ENCODE results near the gene SPCS2.
A peak's percentile ranks its signal among the peaks of the same experiment; 100 is the strongest.
"Not testable (repeated sequence)": the region's sequence is repeated elsewhere in the genome, so short reads cannot be mapped to it uniquely, and the experiment has no call there.

The SPCS2 gene

GRCh38 chr11:75002516-75002915 lies 53.5 kb downstream of the SPCS2 start:
- DNase-seq = no peak
- no peak for ATAC-seq

GRCh38 chr11:75004215-75004614 lies 55.1 kb downstream of the SPCS2 start:
- ATAC-seq = no peak
- DNase-seq = no peak

- DNase-seq (no peak), ATAC-seq (no peak)
Observed at GRCh38 chr11:75011357-75011756, 62.3 kb downstream of the SPCS2 start.

GRCh38 chr11:75011872-75012271 lies 62.8 kb downstream of the SPCS2 start:
- DNase-seq = no peak
- no peak for ATAC-seq

- DNase-seq (no peak), ATAC-seq (no peak)
Observed at GRCh38 chr11:75013051-75013450, 64.0 kb downstream of the SPCS2 start.

- ATAC-seq (no peak), DNase-seq (no peak)
Observed at GRCh38 chr11:75014129-75014528, 65.1 kb downstream of the SPCS2 start.

- DNase-seq, ATAC-seq: not testable (repeated sequence)
Observed at GRCh38 chr11:75019200-75019599, 70.1 kb downstream of the SPCS2 start.

- not testable (repeated sequence) for DNase-seq
Observed at GRCh38 chr11:75020328-75020727, 71.3 kb downstream of the SPCS2 start.

GRCh38 chr11:75022296-75022695 lies 73.2 kb downstream of the SPCS2 start:
- no peak for DNase-seq
- no peak for ATAC-seq

More at GRCh38 chr11:75020328-75020727, 71.3 kb downstream of the SPCS2 start:
- not testable (repeated sequence) for ATAC-seq

GRCh38 chr11:75022759-75023396 lies 73.8 kb downstream of the SPCS2 start:
- ATAC-seq (peak; percentile 71), DNase-seq (peak; percentile 77)

GRCh38 chr11:75023446-75024067 lies 74.5 kb downstream of the SPCS2 start:
- DNase-seq = no peak
- no peak for ATAC-seq

GRCh38 chr11:75024068-75024449 lies 75.0 kb downstream of the SPCS2 start:
- no peak for DNase-seq
- no peak for ATAC-seq

GRCh38 chr11:75024764-75025211 lies 75.7 kb downstream of the SPCS2 start:
- DNase-seq (no peak), ATAC-seq (no peak)

- ATAC-seq (no peak), DNase-seq (no peak)
Observed at GRCh38 chr11:75025561-75025960, 76.5 kb downstream of the SPCS2 start.

GRCh38 chr11:75028321-75028720 lies 79.3 kb downstream of the SPCS2 start:
- no peak for ATAC-seq
- no peak for DNase-seq
